Measurements from ENCODE around the gene UBE2Q1. TPM values are rescaled to one million over a fixed set of nuclear protein-coding genes. Genes with fewer than 3 reads are reported as not detected.

The UBE2Q1 gene
- total RNA-seq, 1 experiment from 2014 or later: 56.2 TPM

GRCh38 chr1:154503898-154504297 is 54.6 kb downstream of the UBE2Q1 start:
- no peak for DNase-seq (ENCODE audit: low spot score)

GRCh38 chr1:154502744-154503115 is 55.7 kb downstream of the UBE2Q1 start:
- DNase-seq (ENCODE audit: low spot score): no peak

- no peak for DNase-seq (ENCODE audit: low spot score)
Measured at GRCh38 chr1:154502066-154502743, 56.3 kb downstream of the UBE2Q1 start, which contains the start of the genes SHE and TDRD10. Gene SHE (minus strand): TSS chr1:154502412. CDS start chr1:154502026, 386 bp downstream. Gene TDRD10 (plus strand): TSS chr1:154502219. CDS start chr1:154506904, 4,685 bp downstream.

GRCh38 chr1:154501423-154502065 is 56.9 kb downstream of the UBE2Q1 start:
- no peak for DNase-seq (ENCODE audit: low spot score)

- DNase-seq (ENCODE audit: low spot score): no peak
Measured at GRCh38 chr1:154500533-154500932, 57.9 kb downstream of the UBE2Q1 start.

- no peak for DNase-seq (ENCODE audit: low spot score)
Measured at GRCh38 chr1:154499446-154499845, 59.0 kb downstream of the UBE2Q1 start.

Other genes with a start within 250 kb of the UBE2Q1 start
- not detected in 2 replicates for gene AQP10, start 237.6 kb downstream of the UBE2Q1 start, total RNA-seq (2014; rRNA removed; shearing (Covaris generic))
- gene ATP8B2, start 233.1 kb downstream of the UBE2Q1 start, total RNA-seq (2014; rRNA removed; shearing (Covaris generic)): 93.9 and 129 TPM in 2 replicates
- gene IL6R, start 153.3 kb downstream of the UBE2Q1 start, total RNA-seq (2014; rRNA removed; shearing (Covaris generic)): 2.4 and 4.5 TPM in 2 replicates
- not detected in 2 replicates for gene TDRD10, start 56.4 kb downstream of the UBE2Q1 start, total RNA-seq (2014; rRNA removed; shearing (Covaris generic))
- gene SHE, start 56.2 kb downstream of the UBE2Q1 start, total RNA-seq (2014; rRNA removed; shearing (Covaris generic)): not detected in 2 replicates
- not detected in 2 replicates for gene CHRNB2, start 9.1 kb upstream of the UBE2Q1 start, total RNA-seq (2014; rRNA removed; shearing (Covaris generic))
- gene ADAR, start 49.5 kb upstream of the UBE2Q1 start, total RNA-seq (2014; rRNA removed; shearing (Covaris generic)): 110 and 119 TPM in 2 replicates

Measured in A172 (cell line).